HG02970 (cell line): ENCODE results near the gene ELL.

Source experiments
- ATAC-seq: cut with Tn5 transposase; IDR thresholded peaks from one replicate; pipeline ENCODE4 v1.9.1; 2021; ENCODE audit warnings: mild to moderate bottlenecking, moderate library complexity, moderate number of reproducible peaks; ENCODE audit not compliant: unreplicated experiment, low FRiP score

ELL gene

GRCh38 chr19:18437491-18438330, 84.2 kb downstream of the ELL start, which contains the start of gene ISYNA1:
Gene ISYNA1, minus strand, starts transcription at chr19:18438133. Its CDS starts 154 bp downstream, at chr19:18437979.
- no peak for ATAC-seq

- peak; percentile 46 for ATAC-seq
Measured at GRCh38 chr19:18436671-18437490, 85.0 kb downstream of the ELL start.

GRCh38 chr19:18435842-18436670, 85.8 kb downstream of the ELL start:
- ATAC-seq = no peak

GRCh38 chr19:18435178-18435841, 86.6 kb downstream of the ELL start:
- ATAC-seq = no peak

- ATAC-seq = no peak
Measured at GRCh38 chr19:18434411-18435175, 87.3 kb downstream of the ELL start.

GRCh38 chr19:18433735-18434398, 88.0 kb downstream of the ELL start:
- no peak for ATAC-seq

- ATAC-seq = no peak
Measured at GRCh38 chr19:18433015-18433691, 88.7 kb downstream of the ELL start.

- ATAC-seq = no peak
Measured at GRCh38 chr19:18432275-18433014, 89.4 kb downstream of the ELL start.

- ATAC-seq = no peak
Measured at GRCh38 chr19:18431351-18432197, 90.3 kb downstream of the ELL start.

GRCh38 chr19:18430417-18431144, 91.3 kb downstream of the ELL start:
- no peak for ATAC-seq

- ATAC-seq = no peak
Measured at GRCh38 chr19:18429717-18430416, 92.0 kb downstream of the ELL start.

- peak; percentile 48 for ATAC-seq
Measured at GRCh38 chr19:18428787-18429674, 92.8 kb downstream of the ELL start.

GRCh38 chr19:18428173-18428786, 93.6 kb downstream of the ELL start:
- ATAC-seq = no peak

GRCh38 chr19:18427743-18428113, 94.1 kb downstream of the ELL start:
- no peak for ATAC-seq
